ENCODE results near the gene PET100. TPM values are rescaled to one million over a fixed set of nuclear protein-coding genes. Genes with fewer than 3 reads are reported as not detected.
A peak's percentile ranks its signal among the peaks of the same experiment; 100 is the strongest.

PET100 gene
- total and polyA plus RNA-seq, 12 donors: 99.1 to 1,041 (median 150) TPM

DNA sequence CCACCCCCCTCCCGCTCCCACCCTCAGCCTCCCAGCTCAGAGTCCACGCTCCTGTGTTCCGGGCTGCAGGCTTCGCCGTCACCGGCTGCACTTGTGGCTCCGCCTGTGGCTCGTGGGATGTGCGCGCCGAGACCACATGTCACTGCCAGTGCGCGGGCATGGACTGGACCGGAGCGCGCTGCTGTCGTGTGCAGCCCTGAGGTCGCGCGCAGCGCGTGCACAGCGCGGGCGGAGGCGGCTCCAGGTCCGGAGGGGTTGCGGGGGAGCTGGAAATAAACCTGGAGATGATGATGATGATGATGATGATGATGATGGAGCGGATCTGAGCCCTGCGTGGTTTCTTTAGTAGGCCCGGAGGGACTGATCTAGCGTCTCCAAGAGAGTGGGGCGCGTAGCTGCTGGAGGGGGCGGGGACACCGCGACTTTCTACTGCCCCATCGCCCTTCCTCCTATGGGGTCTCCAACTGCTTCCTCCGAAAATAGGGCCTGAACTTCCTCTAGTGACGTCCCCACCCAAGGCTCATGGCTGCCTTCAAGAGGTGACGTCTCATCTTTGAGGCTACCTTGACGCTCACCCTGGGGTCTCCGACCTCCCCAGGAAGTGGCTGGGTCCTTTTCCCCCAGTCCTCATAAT is 40.7 kb downstream of the PET100 start:
- TF ChIP-seq, protein P1, sequence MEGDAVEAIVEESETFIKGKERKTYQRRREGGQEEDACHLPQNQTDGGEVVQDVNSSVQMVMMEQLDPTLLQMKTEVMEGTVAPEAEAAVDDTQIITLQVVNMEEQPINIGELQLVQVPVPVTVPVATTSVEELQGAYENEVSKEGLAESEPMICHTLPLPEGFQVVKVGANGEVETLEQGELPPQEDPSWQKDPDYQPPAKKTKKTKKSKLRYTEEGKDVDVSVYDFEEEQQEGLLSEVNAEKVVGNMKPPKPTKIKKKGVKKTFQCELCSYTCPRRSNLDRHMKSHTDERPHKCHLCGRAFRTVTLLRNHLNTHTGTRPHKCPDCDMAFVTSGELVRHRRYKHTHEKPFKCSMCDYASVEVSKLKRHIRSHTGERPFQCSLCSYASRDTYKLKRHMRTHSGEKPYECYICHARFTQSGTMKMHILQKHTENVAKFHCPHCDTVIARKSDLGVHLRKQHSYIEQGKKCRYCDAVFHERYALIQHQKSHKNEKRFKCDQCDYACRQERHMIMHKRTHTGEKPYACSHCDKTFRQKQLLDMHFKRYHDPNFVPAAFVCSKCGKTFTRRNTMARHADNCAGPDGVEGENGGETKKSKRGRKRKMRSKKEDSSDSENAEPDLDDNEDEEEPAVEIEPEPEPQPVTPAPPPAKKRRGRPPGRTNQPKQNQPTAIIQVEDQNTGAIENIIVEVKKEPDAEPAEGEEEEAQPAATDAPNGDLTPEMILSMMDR (IDR thresholded peaks at IDR 0.05): no peak
- Histone ChIP-seq H3K27ac (peak overlapping the region in 1 of 10 donors; percentile 38), H3K4me3 (peak overlapping the region in 1 of 10 donors; percentile 28), H3K36me3 (no peaks in the 10 kb centered on the region), H3K9me3 (peaks cover 0 to 7% (median 0%) of the 10 kb centered on the region in 11 donors), H3K27me3 (peaks cover 0 to 60% (median 32%) of the 10 kb centered on the region in 7 donors), H3K4me1 (peaks cover 0 to 19% (median 0%) of the 10 kb centered on the region in 9 donors)
- DNase-seq: no peak
- intact Hi-C loops (cut with DNase I): loop anchor here in 3 of 10 donors (10.0 kb wide), 3 partner anchors 105 to 565 kb away; no protein-coding TSS in a partner anchor
- no peak for ATAC-seq
- WGBS, 2 donors: 0 to 2% methylated on average over 39 to 43 of the region's 43 CpGs

DNA sequence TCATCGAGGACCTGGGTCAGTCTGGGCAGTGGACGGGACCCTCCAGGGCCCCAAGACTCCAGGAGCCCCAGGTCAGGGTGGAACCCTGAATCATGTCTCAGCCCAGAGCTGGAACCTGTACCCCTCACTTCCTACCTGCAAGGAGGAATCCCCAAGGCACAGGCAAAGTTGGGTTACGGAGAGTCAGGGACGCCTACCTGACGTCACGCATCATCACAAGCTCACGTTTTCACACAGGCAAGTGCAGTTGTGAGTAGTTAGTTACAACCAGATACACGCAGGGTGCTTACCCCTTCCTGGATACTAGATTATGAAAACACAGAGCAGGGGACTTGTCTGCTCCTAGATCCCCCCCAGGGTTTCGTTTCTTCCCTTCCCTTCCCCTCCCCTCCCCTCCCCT is 41.2 kb downstream of the PET100 start:
- TF ChIP-seq, protein P1 (IDR thresholded peaks at IDR 0.05): no peak
- H3K4me3 ChIP-seq: peak overlapping the region in 1 of 10 donors; percentile 28
- 22 to 24% methylated on average over 9 of the region's 9 CpGs for WGBS, 2 donors
- no peaks in the 10 kb centered on the region for H3K36me3 ChIP-seq
- H3K9me3 ChIP-seq: peaks cover 0 to 7% (median 0%) of the 10 kb centered on the region in 11 donors
- intact Hi-C loops (cut with DNase I): loop anchor here in 3 of 10 donors (10.0 kb wide), 3 partner anchors 106 to 566 kb away; no protein-coding TSS in a partner anchor
- H3K27me3 ChIP-seq: peaks cover 0 to 62% (median 32%) of the 10 kb centered on the region in 7 donors
- ATAC-seq (no peak), DNase-seq (no peak)
- peaks cover 0 to 19% (median 0%) of the 10 kb centered on the region in 9 donors for H3K4me1 ChIP-seq
- H3K27ac ChIP-seq: peak overlapping the region in 1 of 10 donors; percentile 38

GRCh38 chr19:7672522-7672921 is 42.9 kb downstream of the PET100 start:
- 38 to 43% methylated on average over 9 of the region's 9 CpGs for WGBS, 2 donors
- Histone ChIP-seq H3K9me3 (peaks cover 0 to 7% (median 0%) of the 10 kb centered on the region in 11 donors), H3K4me3 (no peak overlapping the region), H3K27ac (no peak overlapping the region), H3K36me3 (no peaks in the 10 kb centered on the region), H3K4me1 (peaks cover 0 to 34% (median 0%) of the 10 kb centered on the region in 9 donors), H3K27me3 (peaks cover 0 to 76% (median 32%) of the 10 kb centered on the region in 7 donors)
- intact Hi-C loops (cut with DNase I): loop anchor here in 3 of 10 donors (10.0 kb wide), 3 partner anchors 108 to 568 kb away; no protein-coding TSS in a partner anchor
- TF ChIP-seq, protein P1 (IDR thresholded peaks at IDR 0.05): no peak
- DNase-seq (no peak), ATAC-seq (no peak)

DNA sequence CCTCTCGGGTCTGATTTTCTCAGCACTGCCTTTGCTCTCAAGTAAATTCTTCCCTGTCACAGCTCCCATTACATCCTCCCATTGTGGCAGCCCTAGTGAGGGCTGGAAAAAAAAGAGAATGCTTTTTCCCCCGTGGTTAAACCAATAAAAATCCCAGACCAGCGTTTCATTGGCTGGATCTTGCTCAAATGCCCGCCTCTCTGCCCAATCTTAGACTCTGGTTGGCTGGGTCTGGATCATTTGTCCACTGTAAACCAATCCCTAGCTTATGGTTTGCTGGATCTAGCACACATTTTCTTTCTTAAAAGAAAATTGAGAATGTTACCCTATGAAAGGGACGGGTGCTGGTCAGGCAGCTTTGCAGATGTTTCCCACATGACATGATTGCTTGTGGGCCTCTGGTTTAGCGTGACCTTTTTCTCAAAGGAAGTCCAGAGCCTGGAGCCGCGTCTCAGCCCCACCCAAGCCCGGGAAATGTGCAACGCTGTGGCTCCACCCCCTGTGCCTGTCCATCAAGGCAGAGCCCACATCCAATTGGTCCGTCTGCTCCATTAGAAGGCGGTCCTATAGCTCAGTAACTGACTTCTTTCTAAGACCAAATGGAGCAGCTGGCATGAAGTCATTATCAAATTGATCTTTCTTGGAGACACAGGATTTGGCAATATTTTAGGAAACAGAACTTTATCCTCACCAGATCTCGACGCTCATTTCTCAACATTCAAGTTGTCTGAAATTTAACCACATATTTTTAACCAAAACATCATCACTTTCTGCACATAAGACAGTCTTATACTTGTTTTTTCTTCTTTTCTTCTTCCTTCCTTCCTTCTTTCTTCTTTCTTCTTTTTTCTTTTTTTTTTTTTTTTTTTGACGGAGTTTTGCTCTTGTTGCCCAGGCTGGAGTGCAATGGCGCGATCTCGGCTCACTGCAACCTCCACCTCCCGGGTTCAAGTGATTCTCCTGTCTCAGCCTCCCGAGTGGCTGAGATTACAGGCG is 44.7 kb downstream of the PET100 start:
- Histone ChIP-seq H3K9me3 (peaks cover 0 to 7% (median 0%) of the 10 kb centered on the region in 11 donors), H3K4me3 (no peak overlapping the region), H3K27ac (peak overlapping the region in 1 of 10 donors; percentile 60), H3K36me3 (no peaks in the 10 kb centered on the region), H3K27me3 (peaks cover 0 to 68% (median 31%) of the 10 kb centered on the region in 7 donors), H3K4me1 (peaks cover 0 to 34% (median 0%) of the 10 kb centered on the region in 9 donors)
- 53 to 57% methylated on average over 18 to 21 of the region's 21 CpGs for WGBS, 2 donors
- intact Hi-C loops (cut with DNase I): loop anchor here in 4 of 10 donors (5.0 to 10.0 kb wide), 4 partner anchors 107 to 570 kb away; no protein-coding TSS in a partner anchor
- DNase-seq: peak; percentile 40 to 64
- ATAC-seq: peak in 7 of 8 donors; percentile 62 to 91 (median 76)
- TF ChIP-seq, protein P1 (IDR thresholded peaks at IDR 0.05): no peak

All from heart right ventricle (tissue), 16 donors.